SHP77 (cell line): ENCODE results near the gene TRIM54.
"Not testable (repeated sequence)": the region's sequence is repeated elsewhere in the genome, so short reads cannot be mapped to it uniquely, and the experiment has no call there.

Experiments
- DNase-seq, 2 experiments: peaks; one replicate each; lab custom pipeline; 2025; lab: John Stamatoyannopoulos, UW

The TRIM54 gene

DNA sequence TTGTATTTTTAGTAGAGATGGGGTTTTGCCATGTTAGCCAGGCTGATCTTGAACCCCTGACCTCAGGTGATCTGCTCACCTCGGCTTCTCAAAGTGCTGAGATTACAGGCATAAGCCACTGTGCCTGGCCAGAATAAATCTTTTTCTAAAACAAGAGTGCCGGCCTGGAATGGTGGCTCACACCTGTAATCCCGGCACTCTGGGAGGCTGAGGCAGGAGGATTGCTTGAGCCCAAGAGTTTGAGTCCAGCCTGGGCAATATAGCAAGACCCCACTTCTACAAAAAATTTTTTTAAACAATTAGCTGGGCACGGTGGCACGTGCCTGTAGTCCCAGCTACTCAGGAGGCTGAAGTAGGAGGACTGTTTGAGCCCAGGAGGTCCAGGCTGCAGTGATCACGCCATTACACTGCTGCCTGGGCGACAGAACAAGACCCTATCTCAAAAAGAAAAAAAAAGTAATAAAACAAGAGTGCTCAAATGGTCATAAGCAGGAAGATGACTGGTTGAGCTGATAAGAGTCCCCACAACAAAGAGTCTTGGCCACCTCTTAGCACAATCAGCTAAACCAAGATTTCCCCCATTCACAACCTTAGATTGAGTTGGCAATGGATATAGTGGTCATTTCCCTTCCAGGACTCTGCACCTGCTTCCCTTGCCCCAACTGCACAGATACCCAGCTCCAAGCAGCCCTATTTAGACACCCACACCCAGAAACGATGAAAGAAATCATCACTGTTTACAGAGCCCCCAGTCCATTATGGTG, 31.8 kb downstream of the TRIM54 start:
- no peak for DNase-seq

DNA sequence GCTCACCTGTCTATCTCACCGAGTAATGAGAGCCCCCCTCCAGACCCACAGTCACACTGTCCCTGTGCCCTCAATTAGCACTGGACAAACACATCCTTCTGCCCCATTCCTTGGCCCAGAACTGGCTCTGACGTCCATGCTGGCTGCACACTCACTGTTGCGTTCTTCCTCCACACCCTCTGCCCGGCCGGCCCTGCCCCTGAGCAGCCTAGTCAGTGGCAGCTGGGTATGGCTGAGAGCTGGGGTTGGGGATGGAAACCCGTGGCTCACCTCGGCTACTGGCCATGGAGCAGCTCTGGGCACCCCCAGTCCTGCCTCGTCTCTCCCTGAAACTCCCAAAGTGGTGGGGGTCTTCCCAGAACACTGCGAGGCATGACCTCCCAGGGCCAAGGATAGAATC, 32.5 kb downstream of the TRIM54 start:
- DNase-seq = no peak

DNA sequence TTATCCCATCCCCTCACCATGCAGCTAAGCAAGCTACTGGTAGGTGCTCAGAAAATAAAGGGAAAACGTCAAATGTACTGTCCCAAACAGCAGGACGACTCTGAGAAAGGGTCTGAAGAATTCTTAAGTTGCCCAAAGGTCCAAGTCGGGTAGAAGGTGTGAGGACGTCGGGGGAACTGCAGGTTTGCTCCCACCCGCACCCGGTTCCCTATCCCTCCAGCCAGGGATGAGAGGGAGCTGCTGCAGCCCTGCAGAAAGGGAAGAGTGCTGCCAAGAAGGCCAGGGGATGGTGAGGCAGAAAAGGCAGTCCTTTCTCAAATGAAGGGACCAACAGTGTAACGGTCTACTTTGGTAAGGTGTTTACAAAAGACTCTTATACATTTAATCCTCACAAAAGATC, 32.9 kb downstream of the TRIM54 start:
- DNase-seq = no peak

DNA sequence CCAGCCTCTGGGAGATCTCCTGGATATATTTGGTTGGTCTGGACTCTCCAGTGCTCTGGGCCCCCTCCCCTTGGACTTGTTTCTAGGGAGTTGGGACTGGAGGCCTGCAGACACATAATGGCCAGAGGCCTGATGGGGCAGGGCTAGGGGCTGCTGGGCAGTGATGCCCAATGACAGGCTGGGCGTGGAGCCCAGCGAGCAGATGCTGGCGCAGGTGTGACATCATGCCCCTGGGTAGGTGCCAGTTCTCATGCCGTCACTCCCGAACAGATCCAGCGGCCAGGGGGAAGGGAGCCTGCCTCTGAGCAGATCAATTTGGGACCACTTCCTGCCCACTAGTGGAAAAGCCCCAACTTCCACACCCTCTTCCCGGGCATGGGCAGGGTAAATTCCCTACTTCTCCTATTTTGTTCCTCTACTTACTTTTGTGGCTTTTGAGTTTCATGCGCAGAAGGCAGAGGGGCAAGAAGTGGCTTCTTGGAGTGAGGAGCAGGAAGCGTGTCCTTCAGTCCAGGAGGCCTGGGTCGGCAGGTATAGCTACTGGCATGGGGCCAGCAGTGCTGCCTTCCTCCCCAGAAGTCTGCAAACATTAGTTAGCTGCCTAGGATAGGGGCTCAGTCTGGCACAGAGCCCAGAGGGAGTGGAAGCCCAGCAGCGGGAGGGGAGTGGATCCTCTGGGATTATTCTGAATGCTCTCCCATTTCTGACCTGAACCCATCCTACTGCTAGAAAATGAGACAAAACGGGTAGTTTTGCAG, 34.6 kb downstream of the TRIM54 start:
- peak; percentile 76 to 86 for DNase-seq

DNA sequence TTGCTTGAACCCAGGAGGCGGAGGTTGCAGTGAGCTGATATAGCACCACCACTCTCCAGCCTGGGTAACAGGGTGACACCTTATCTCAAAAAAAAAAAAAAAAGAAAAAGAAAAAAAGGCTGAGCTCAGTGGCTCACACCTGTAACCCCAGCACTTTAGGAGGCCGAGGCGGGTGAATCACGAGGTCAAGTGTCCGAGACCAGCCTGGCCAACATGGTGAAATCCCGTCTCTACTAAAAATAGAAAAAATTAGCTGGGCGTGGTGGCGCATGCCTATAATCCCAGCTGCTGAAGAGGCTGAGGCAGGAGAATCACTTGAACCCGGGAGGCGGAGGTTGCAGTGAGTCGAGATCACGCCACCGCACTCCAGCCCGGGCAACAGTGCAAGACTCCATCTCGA, 37.6 kb downstream of the TRIM54 start:
- DNase-seq = not testable (repeated sequence)

DNA sequence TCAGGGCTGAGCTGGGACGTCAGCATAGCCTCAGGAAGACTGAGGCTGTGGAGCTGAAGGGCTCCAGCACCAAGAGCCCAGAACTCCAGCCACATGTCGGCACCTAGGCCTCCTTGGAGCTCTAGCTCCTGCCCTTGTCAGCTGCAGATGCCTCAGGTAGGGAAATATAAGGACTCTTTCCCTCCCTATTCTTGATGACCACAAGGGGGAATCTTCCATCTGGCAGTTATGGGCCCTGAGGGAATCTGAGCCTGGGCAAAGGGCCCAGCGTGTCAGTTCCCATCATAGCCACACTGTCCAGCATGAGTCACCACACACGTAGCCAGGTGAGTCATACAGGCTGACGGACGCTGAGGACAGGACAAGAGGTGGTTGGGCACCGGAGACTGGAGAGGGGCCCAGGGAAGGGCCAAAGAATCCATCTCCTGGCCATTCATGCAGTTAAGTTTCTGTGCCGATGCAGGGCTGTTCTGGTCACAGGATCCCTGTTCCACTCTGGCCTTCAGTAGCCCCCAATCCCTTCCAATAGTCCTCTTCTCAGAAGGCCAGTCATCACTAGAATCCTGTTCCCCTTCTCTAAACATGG, 38.8 kb downstream of the TRIM54 start:
- DNase-seq = peak; percentile 83 to 88

DNA sequence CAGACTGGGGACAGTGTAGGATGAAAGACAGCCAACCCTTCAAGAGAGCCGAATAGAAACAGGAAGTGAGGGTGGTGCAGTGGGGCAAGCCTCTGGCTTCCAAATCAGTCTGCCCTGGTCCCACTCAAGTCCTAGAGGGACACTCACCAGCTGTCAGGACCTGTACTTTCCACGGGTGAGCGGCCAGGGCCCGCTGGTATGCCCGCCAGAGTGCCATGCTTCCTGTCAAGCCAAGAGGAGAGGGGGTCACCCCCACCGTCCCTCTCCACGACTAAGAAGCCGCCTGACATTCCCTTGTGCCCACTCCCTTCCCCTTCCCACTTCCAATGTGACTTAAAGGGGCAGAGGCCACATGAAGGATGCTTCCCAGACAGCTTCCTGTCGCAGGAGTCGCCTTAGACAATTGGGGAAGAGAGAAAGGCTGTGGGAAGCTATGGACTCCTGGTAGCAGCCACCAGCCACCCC, 40.1 kb downstream of the TRIM54 start:
- DNase-seq = no peak

DNA sequence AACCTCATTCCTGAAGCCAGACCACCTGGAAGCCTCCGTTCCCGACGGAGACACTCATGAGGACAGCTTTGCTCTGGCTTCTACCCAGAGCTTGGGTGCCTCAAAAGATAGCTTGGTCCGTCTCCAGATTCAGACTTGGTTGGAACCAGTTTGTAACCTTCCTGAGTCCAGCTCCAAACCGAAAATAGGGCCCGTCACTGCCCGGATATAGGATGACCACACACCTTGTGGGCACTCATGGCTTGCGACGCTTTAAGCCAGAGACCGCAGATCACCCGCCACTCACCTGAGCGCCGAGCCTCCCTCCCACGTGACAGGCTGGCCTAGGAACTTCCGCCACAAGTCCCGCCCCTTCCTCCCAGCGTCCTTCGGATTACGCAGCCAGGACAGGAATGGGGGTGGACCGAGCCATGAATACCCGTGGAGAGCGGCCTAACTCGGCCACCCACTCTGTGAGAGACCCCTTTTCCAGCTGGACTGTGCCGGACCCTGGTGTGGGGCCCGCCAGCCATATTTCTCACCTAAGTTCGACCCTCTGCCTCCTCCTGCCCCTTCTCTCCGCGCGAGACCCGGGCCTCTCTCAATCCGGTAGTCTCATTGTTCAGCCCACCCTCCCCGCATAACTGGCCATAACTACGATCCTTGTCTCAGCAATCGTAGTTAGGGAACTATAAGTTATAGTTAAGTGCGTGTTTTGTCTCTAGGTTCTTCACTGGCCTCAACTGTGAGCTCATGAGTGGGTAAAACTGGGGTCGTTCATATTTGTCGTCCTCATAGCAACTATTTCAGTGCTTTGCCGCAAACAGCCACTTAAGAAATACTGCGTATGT, 40.8 kb downstream of the TRIM54 start, which contains the start of gene MPV17:
MPV17 (minus strand) TSS at position 332 of the 830 bp plus-strand sequence. CDS start 580 bp downstream, outside the sequence.
- DNase-seq = peak; percentile 83 to 93

DNA sequence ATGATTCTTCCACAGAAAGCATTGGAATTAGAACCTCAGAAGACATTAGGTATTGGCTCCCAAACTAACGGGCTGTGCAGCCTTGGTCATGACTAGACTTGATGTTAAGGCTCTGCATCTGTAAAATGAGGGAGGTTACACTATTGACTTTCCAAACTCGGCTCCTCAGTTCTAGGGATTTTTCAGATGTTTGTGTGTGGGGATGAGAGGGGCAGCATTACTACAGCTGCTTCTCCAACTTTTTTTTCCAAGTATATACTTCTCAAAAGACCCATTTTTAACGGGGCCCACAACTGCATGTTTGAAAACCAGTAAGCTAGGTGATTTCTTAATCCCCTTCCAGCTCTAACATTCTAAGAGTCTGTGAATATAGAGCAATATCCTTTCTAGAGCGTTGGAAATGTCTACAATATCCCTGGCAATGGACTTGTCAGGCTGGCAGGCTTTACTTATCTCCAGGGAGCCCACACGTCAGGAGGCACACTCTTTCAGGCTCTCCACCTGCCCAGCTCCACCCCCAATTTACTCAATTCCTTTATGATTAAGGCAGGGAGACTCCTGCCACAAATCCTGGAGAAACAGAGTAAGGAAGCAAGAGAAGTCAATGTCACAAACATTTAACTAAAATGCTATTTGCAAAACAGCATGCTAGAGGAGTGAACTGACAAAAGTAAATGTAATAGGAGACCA, 41.5 kb downstream of the TRIM54 start:
- DNase-seq = no peak

DNA sequence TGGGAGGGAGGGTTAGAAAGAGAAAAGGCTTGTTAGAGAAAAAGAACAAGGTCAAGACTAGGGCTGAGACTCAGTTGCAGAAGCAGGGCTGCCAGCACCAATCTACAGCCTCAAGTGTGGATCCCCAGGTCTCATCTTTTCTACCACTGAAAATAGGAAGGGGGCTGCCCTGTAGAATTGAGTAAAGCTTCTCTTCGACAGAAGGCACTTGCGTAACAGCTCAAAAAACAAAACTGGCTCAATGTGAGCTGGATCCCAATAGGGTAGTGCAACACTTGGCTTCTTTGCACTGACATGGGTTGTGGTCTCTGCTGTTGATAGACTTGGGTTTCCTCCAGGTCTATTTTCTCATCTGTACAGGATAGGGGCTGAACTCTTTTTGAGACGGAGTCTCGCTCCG, 42.5 kb downstream of the TRIM54 start:
- no peak for DNase-seq

DNA sequence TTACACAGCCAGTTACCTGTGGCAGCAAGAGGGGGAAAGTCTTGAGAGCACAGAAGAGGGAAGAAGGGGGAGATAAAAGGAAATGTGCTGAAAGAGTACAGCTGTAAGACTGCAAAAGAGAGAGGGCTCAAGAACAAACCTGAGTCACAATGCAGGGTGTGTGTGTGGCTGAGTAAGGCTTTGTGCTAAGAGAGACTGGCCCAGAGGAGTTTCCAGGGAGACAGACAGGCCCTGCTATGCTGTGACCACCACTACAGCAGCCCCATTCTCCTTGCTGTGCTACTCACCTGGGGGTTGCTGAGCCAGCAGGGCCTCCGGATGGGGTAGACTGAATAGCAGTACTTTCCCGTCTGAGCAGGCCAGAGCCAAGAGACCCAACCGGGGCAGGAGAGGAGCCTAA, 53.1 kb downstream of the TRIM54 start:
- DNase-seq = no peak

DNA sequence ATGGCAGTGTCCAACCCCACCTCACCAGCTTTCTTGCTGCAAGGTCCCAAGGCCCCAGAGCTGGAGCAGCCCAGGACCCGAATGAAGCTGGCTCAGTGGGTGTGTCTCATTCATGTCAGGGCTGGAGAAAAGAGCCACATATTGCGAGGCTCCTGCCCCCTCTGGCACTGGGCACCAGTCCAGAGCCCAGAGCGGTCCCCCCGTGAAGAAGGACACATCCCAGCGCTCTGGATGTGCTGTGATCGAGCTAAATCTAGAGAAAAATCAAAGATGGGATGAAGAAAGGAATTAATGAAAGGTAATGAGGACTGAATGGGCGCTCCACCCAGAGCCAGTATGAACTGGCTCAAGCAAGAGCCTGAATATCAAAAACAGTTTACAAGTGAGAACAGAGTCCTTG, 53.9 kb downstream of the TRIM54 start:
- DNase-seq = no peak

DNA sequence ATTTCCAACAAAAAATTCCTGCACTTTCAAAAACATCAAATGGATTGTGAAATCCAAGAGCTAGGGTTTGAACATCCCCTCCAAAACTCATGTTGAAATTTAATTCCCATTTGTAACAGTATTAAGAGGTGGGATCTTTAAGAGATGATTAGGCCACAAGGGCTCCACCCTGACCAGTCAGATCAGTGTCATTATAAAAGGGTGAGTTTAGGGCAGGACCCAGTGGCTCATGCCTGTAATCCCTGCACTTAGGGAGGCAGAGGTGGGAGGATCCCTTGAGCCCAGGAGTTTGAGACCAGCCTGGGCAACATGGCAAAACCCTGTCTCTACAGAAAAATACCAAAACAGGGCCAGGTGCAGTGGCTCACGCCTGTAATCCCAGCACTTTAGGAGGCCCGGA, 65.4 kb downstream of the TRIM54 start:
- no peak for DNase-seq

DNA sequence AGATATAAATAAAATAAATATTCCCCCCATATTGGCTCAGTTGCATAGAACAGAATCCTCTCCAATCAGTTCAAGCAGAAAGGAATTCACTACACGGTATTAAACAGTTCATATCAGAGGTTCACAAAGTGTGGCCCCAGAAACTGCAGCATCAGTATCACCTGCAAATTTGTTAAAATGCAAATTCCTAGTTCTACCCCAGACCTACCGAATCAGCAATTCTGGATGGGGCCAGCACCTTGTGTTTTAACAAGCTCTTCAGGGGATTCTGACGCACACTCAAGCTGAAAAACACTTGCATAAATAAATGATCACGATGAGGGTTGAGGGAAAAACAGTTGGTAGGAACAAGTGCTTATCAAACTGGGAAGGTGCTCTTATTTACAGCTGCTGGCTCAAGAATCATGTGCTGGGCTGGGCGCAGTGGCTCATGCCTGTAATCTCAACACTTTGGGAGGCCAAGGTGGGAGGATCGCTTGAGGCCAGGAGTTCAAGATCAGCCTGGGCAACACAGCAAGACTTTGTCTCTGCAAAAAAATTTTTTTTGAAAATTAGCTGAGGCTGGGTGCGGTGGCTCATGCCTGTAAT, 68.0 kb downstream of the TRIM54 start:
- no peak for DNase-seq

DNA sequence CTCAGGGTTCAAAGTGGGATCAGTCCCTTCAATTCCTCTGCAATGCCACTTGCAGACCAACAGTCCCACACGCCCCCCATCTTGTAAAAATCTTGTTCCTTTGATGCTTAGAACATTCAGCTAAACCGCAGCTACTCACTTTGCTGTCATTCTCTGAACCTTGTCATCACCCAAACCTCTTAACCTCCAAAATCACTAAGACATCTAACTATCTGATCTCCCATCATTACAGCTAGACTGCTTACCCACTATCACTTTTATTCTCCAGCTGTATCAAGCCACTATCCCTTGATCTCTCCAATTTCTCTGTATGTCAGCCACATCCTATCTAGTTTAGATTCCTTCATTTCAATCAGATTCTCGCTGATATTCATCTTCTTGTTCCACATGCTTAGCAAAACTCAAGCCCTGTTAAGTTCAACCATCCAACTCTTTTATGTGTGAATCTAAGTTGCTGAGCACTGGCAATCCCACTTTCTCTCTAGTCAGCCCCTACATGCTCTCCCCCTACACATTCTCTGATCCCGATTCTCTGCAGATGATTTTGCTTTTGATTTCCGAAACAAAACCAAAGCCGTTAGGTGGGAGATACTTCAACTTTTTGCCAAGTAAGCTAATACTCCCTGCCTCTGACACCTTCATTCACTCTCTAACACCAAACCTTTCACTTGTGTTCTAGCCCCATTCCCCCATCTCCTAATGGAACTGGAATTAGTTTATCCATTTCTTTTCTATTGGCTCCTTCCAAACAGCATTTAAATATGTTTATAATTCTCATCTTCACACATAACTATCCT, 69.8 kb downstream of the TRIM54 start:
- DNase-seq = no peak

DNA sequence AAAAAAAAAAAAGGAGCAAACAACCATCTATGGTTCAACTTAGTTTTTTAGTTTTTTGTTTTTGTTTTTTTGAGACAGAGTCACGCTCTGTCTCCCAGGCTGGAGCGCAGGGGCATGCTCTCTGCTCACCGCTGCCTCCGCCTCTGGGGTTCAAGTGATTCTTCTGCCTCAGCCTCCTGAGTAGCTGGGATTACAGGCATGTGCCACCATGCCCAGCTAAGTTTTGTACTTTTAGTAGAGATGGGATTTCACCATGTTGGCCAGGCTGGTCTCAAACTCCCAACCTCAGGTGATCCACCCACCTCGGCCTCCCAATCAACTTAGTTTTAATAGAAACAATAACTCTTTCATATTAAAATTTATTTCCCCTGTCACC, 71.1 kb downstream of the TRIM54 start:
- DNase-seq = not testable (repeated sequence)

DNA sequence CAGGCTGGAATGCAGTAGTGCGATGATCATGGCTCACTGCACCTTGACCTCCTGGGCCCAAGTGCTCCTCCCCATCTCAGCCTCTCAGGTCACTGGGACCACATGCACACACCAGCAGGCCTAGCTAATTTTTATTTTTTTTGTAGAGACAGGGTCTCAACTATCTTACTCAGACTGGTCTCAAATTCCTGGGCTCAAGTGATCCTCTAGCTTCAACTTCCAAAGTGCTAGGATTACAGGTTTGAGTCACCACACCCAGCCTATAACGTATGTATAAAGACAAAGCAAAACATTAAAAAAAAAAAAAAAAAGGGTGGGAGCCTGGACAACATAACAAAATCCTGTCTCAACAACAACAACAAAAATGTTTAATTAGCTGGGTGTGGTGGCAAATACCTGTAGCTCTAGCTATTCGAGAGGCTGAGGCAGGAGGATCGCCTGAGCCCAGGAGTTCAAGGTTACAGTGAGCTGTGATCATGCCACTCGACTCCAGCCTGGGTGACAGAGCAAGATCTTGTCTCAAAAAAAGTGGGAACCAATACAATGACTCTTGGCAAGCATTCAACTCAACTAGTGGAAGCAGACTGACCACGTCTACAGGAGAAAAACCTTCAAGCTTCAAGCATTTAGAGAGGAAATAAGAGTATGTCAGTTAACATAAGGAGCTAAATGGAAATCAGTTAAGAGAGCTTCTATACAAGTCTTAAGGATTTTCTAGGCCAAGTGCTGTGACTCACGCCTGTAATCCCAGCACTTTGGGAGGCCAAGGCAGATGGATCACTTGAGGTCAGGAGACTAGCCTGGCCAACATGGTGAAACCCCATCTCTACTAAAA, 71.8 kb downstream of the TRIM54 start:
- no peak for DNase-seq

DNA sequence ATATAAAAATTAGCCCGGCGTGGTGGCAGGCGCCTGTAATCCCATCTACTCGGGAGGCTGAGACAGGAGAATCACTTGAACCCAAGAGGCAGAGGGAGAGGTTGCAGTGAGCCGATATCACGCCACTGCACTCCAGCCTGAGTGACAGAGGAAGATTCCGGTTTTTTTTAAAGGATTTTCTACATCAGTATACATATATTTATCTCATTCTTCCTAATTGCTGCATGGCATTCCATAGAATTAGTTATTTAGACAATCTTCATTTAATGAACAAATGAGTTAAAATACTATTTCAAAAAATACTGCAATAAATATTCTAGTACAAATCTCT, 72.3 kb downstream of the TRIM54 start:
- DNase-seq = no peak

DNA sequence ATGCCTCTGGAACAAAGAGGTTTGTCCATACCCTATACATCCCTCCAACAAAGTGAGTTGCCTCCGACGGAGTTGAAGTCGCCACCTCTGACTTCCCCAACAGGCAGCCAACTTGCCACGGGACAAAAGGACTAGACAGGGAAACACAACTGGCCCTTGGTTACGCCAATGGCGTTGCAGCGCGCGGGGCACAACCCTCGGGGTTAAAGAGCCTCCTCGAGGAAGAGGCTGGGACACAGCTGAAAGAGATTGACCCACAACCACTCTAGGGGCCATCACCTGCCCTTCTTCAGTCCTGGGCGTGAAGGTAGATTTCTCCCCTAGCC, 73.8 kb downstream of the TRIM54 start:
- peak; percentile 37 to 42 for DNase-seq
